IPS-18c (cell line): ENCODE data around the gene LITAFD.

Experiments used
- H3K4me3 ChIP-seq: 2 replicates; pipeline ENCODE4 v1.7.0; 2013; ENCODE audit warnings: low read depth, mild to moderate bottlenecking, low read length, moderate library complexity; ENCODE audit not compliant: insufficient read depth
- H3K9me3 ChIP-seq: one replicate; pipeline ENCODE4 v1.6.1; 2013; ENCODE audit warnings: mild to moderate bottlenecking, low read length, moderate library complexity; ENCODE audit not compliant: control insufficient read depth, insufficient read depth

LITAFD gene

DNA sequence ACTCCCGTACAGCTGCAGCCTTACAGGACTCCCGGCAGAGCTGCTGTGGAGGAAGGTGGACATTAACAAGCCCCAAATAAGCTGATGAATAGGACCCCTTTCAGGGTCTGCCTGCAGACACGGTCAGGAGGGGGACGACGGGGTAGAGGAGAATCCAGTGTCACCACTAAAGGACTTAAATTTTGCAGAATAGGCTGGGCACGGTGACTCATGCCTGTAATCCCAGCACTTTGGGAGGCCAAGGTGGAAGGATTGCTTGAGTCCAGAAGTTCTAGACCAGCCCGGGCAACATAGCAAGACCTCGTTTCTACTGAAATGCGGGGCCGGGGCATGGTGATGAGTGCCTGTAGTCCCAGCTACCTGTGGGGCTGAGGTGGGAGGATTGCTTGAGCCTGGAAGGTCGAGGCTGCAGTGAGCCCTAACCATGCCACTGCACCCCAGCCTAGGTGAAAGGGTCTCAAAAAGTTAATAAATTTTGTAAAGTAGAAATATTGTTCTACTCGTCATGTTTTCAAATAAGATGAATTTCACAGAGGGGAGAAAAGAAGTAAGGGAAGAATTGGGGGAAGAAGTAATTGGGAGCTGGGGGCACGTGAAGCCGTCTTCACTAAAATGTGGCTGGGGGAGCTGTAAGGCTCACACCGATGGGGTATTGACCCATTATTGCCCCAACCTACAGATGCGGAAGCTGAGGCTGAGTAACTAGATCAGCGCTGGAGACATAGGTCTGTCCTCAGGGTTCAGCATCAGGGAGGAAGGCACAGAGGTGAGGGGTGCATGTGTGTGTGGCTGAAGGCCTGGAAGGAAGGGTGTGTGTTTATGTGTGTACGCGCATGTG is 4.7 kb downstream of the LITAFD start:
- Histone ChIP-seq H3K9me3 (peaks cover 2% of the 10 kb centered on the region), H3K4me3 (no peak overlapping the region)

DNA sequence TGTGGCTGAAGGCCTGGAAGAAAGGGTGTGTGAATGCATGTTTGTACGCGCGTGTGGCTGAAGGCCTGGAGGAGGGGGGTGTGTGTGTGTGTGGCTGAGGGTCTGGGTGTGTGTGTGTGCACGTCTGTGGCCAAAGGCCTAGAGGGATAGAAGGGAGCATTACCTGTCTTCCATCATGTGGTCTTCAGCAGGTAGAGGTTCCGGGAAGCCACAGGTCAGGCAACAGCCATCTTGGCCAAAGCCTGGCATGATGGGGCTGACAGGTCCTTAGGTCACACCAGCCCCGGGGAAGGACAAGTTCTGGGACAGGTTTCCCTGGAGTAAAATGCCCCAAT is 5.2 kb downstream of the LITAFD start:
- H3K4me3 ChIP-seq = no peak overlapping the region
- H3K9me3 ChIP-seq = peaks cover 2% of the 10 kb centered on the region

DNA sequence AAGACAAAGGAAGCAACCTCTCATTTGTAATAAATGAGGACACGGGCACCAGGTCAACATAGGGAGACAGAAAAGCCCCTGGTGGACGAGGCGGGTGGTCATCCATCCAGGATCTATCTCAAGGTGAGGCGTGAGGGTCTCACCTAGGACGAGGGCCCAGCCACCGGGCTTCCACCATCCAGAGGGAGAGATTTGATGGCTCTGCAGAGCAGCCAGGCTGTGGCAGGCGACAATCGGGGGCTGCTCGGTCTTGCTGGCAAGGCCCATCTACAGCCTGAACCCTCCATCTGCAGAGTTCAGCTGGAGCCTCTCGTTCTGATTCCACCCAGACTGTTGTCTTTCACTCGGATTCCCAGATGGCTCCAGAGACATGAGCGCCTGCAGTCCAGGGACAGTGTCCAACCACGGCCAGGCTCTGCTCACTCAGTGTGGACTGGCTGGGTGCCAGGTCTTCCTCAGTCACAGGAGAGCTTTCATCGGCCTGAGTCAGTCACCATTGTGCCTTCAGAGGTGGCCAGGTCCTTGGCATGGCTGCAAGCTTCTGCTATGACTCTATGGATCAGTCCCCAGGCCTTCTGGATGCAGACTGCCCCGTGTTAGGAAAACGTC is 5.9 kb downstream of the LITAFD start:
- H3K4me3 ChIP-seq = no peak overlapping the region
- H3K9me3 ChIP-seq = peaks cover 2% of the 10 kb centered on the region

DNA sequence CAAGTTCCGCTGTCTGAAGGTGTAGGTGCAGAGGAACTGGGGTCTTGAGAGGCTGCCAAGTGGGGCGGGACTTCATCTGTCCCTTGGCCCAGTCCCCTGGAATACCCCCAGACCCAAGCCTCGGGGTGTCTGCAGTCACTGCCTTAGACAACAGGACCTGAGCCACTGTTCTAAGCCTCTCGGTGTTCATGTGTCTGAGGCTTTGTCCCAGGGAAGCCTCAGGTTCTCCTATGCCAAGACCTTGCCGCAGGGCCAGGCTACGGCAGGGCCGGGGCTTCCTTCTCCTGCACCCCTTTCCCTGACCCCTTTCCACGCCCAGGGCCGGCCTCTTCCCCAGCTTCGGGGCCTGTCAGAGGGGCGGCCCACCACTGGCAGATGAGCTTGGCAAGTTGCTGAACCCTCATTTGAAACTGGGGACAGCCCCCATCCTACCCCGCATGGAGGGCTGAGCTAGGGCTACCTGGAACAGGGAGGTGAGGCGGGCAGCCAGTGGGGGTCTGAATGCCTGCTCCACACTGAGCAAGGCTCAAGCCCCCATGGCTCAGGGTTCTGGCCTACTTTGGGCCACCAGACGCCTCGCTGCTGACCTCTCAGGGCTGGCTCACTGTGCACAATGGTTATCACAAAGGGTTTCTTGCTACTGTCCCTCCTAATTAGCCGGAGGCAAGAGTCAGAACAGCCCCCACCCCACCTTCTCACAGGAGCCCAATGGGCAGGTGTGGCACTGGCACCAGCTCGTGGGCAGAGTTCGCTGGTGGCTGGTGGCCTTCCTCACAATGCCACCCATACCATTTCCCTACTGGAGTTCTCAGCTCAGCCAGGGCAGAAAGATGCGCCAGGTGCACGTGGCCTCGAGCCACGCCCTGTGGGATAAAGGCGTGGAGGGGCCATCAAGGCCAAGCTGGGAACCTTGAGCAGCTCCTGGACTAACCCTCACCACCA is 7.1 kb downstream of the LITAFD start:
- Histone ChIP-seq H3K9me3 (peaks cover 2% of the 10 kb centered on the region), H3K4me3 (no peak overlapping the region)

DNA sequence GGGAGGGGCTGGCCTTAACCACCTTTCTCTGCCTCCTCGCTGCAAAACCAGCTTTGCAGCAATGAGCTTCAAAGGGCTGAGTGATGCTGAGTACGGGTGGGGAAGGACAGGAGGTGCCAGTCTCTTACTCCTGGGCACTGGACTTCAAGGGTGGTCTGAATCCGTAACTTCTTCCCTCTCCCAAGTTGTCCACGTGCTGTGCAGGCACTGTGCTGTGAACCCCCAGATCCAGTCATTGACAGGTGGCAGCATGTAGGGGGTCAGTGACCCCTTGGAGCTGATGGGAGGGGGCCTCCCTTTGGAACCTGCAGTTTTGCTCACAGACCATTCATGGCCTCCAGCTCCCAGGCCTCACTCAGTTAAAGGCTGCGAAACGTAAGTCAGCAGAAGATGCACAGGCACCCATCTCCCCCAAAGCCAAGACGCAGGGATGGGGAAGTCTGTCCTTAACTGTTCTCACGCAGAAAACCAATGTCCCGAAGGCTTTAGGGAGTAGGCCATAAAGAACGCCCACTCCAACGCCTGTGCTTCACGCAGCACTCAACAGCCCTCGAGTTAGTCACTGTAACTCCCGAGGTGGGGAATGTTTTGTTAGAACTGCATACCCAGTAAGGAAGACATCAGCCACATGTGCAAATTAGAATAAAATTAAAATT is 7.9 kb downstream of the LITAFD start:
- Histone ChIP-seq H3K9me3 (peaks cover 2% of the 10 kb centered on the region), H3K4me3 (no peak overlapping the region)

DNA sequence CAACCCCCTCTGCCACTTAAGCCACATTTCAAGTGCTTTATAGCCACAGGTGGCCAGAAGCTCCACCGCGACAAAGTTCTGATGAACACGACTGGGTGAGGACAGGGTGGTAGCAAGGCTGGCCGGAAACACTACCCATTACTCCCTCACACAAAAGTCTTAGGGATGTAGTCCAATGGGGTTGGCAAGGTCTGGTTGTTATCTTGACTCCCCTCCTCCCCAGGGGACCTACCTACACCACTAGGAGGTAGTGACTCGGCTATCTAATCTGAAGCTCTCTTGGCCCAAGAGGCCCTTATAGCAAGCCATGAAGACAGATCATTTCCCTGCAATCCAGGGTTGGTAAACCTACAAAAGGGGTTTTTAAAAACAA is 8.4 kb downstream of the LITAFD start:
- Histone ChIP-seq H3K4me3 (no peak overlapping the region), H3K9me3 (peaks cover 2% of the 10 kb centered on the region)

DNA sequence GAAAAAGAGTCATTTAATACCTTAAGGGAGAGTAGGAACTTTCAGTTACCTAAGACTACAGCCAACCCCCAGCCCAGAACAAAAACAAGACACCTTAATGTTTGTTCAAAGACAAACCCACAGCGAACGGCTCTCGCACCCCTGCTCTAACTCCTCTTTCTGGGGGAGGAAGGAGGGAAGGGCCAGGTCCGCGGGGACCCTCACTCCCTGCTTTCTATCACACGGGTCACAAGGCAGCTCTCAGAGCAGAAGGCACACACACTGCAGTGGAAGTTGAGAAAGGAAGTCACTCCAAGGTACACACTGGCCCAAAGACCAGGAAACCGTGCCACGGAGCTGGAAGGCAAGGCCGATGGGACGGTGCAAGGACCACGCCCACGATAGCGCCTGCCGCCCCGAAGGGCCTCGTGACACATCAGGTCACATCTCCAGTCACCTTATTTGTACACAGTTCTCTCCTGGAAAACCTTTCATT is 10.0 kb downstream of the LITAFD start:
- Histone ChIP-seq H3K9me3 (peaks cover 2% of the 10 kb centered on the region), H3K4me3 (no peak overlapping the region)

DNA sequence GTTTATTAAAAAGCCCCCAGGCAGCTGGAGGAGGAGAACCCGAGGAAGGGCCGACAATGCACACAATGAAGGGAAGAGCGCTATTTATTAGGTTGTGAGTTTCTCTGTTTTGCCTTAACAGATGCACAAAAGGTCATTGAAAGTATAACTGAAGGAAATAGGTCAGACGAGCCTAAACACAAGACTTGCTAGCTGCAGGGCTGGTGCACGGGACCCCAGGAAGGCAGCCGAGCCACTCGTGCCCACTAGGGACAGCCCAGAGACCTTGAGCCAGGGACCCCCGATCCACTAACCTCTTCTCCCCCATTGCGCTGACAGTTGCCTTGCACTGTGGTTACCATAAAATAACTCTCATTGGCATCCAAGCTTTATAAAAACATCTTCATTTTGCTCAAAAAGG is 11.3 kb downstream of the LITAFD start:
- H3K9me3 ChIP-seq = peaks cover 2% of the 10 kb centered on the region

DNA sequence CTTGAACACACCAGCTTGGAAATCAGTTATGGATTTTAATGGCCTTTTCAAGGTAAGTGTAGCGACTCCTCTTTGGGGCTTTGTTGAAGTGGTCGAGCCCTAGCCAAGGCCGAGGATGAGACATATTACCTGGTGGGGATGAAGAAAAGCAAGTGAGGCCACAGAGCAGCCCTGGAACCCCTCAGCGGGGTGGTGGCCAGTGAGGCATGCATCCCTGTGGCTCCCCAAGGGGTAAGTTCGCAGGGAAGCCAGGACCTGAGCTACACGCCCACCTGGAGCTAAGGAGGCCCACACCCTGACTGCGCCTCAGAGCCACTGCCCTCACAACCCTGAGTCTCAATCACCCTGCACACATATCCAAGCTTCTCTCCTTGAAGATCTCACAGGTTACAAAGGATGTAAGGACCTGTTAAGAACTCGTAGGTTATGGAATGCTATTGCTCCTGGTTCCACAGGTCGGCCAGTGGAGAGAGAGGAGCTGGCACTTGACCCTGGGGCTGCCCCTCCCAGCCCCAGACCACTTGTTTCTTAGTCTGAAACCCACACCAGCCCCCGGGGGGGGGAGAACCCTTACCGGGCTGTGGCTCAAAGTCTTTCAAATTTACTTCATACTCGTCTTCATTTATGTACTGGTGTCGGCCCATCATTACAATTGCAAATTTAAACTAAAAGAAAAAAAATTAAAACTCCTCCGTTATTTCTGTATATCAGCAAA is 12.0 kb downstream of the LITAFD start:
- no peak overlapping the region for H3K4me3 ChIP-seq

More for the DNA sequence above, 11.3 kb downstream of the LITAFD start:
- H3K4me3 ChIP-seq = no peak overlapping the region

DNA sequence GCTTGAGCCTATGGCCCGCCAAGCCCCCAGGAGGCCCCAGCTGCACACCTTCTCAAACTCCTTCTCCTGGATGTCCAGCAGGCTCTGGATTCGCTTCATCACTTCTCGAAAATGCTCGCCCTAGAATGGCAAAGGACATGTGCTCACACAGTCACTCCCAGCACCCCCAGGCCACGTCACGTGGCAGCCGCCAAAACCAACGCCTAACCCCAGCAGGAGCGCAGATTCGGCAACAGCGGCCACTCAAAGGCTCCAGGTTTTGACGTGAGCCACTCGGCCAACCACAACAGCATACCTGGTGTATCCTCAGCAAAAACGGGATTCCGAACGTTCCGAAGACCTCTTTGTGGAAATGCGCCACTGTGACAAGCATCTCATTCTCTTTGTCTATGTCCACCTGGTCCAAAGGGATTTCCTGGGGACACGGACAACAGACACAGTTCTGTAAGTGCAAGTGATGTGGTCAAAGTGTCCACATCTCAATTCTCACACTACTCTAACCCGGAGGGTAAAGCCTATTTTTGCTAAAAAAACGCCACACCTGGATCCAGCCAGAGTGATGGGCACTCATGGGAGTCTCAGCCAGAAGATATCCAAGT is 12.7 kb downstream of the LITAFD start:
- no peak overlapping the region for H3K4me3 ChIP-seq
- H3K9me3 ChIP-seq = no peaks in the 10 kb centered on the region

More for the DNA sequence above, 12.0 kb downstream of the LITAFD start:
- no peaks in the 10 kb centered on the region for H3K9me3 ChIP-seq

DNA sequence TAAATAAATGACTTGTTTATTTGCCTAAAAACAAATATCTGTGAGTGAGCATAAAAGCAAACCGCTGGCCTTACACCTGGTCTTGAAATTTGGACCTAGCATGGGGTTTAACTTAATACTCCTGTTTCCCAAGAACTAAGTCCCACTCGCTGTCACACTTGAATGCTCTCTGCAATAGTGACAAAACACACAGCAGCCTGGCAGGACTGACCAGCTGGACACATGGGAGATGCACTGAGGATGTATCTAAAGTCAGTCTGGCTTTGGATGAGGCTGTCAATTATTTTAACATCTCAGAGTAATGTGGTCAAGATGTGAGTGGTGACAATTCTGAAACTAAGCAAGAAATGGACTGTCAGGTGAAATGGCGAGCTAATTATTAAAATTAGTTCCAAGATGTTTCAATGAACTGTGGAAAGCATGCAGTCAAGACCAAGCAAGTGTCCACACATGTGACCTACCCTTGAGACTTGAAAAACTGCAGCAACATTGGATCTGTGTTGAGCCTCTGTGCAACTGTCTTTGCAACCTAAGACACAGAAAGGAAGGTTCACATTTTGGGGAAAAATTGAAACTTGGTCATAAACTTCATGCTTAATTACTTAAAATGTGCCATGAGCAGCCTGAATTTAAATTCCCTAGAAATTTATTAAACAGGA is 16.6 kb downstream of the LITAFD start:
- H3K9me3 ChIP-seq = no peaks in the 10 kb centered on the region
- no peak overlapping the region for H3K4me3 ChIP-seq

DNA sequence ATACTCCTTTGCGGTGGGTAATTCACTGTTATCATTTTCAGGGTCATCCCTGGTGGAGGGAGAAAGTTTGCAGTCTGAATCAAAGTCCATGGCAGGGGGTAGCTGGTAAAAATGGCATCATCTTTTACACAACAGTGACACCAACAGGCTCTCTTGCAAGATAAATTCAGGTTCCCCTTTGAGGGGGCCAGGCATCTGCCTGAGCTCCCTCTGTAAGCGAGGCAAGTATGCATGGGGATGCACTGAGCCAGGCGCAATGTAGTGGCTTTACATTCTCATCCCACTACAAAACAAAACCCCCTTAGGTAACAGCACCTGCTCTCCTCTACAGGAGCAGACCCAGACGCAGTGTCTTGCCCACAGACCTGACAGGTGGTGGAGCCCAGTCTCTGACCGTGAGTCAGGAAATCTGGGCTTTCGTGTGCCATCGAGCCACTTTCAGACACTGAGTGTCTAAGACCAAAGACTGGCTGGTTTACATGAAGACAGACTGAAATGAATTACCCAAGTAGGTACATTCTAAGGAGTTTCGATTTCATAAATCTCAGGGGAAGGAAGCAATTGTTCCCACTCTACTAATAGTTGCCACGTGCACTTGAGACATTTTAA is 17.7 kb downstream of the LITAFD start:
- no peak overlapping the region for H3K4me3 ChIP-seq
- no peaks in the 10 kb centered on the region for H3K9me3 ChIP-seq

DNA sequence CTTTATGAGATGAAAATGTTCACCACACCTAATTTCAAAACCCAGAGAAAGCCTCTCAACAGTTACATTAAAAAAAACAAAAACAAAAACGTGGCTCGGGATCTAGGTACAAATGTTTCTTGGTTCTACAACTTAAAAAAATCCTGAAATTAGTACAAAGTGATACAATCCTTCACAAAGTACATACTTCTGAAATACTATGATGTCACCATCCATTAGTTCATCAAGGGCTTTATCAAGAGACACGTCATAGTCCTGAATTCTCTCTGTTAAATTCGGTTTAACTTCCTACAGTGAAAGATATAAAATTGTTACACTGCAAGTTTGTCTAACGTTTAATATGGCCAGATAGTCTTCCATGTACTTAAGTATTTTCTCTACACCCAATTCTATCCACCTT is 18.2 kb downstream of the LITAFD start:
- no peak overlapping the region for H3K4me3 ChIP-seq

DNA sequence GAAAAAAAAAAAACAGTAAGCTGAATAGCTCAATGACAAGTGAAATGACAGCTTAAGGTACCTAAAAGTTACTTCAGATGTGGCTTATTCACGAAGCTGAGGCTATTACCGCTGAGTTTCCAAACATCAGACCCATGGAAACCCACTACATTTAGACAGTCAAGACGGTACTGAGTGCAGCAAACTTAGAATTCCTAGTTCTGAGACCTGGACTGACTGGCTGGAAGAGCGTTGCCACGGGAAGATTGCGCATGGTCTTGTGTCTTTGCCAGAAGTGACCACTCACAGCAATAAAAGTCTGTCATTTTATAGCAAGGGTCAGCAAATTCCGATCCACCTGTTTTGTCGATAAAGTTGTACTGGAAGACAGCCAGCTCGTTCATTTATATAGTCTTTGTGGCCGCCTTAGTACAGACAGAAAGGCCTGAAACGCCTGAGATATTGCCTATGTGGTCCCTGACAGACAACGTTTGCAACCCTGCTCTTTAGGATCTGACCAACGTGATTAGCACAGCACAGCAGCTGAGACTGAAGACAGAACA is 19.2 kb downstream of the LITAFD start:
- H3K4me3 ChIP-seq = no peak overlapping the region
- no peaks in the 10 kb centered on the region for H3K9me3 ChIP-seq

More for the DNA sequence above, 18.2 kb downstream of the LITAFD start:
- no peaks in the 10 kb centered on the region for H3K9me3 ChIP-seq

DNA sequence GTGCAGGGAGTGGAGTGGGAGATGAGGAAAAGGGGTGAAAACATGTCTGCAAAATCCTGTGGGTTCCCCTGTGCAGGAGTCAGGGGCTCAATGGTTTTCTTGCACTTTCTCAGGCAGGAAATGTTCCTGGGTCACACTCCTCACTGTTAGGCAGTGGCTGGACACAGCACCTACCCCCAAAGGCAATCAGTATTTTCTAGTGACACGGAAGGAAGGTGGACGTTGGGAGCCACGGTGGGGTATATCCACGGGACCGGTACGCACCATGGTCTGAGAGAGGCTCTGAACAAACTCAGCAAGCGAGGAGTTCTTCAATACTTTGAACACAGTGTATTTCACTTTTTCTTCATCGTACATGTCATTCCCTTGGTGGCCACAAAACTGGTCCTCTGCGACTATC is 20.9 kb downstream of the LITAFD start:
- Histone ChIP-seq H3K9me3 (no peaks in the 10 kb centered on the region), H3K4me3 (no peak overlapping the region)
